BJ (cell line): ENCODE data around the gene SENP1. TPM values are rescaled to one million over a fixed set of nuclear protein-coding genes. Genes with fewer than 3 reads are reported as not detected.
A peak's percentile ranks its signal among the peaks of the same experiment; 100 is the strongest.

Experiments used
- CTCF ChIA-PET: fragments of 350-600 bp; formaldehyde crosslinking; extraction: SDS; loops from one replicate; lab custom pipeline; 2021; ENCODE audit warnings: antibody characterized with exemption, inconsistent platforms; lab: Yijun Ruan, JAX
- POLR2A ChIA-PET: fragments of 300-600 bp; sonication (Branson Sonifier 250); formaldehyde crosslinking; extraction: SDS; loops from one replicate; lab custom pipeline; 2021; ENCODE audit warnings: antibody characterized with exemption; lab: Charles Lee
- DNase-seq: peaks from one replicate; pipeline ENCODE4 v3.0.0-alpha.2; 2011; ENCODE audit warnings: low read depth
- H3K27me3 ChIP-seq: 2 replicates; pipeline ENCODE4 v1.6.0; 2011; ENCODE audit warnings: low read length; ENCODE audit not compliant: control insufficient read depth, insufficient read depth
- H3K36me3 ChIP-seq: 2 replicates; pipeline ENCODE4 v1.5.1; 2011; ENCODE audit warnings: low read length; ENCODE audit not compliant: control insufficient read depth, insufficient read depth
- H3K4me3 ChIP-seq: 2 replicates; pipeline ENCODE4 v1.5.1; 2011; ENCODE audit warnings: low read depth, mild to moderate bottlenecking, control low read depth, low read length
- polyA plus RNA-seq: library from polyadenylated mRNA; depleted of rRNA; stranded (reverse); fragments of >200 nt; gene quantifications from 2 replicates; pipeline ENCODE4 v1.2.3, GENCODE V29; 2011
- TF ChIP-seq, protein P1 (sequence below): IDR thresholded peaks from 2 replicates; pipeline ENCODE4 v1.5.1; 2011; ENCODE audit warnings: low read depth, mild to moderate bottlenecking, control low read depth, inconsistent platforms, low read length, moderate library complexity; ENCODE audit not compliant: insufficient read depth

Gene SENP1
- polyA plus RNA-seq, 1 experiment = 10.3 TPM

DNA sequence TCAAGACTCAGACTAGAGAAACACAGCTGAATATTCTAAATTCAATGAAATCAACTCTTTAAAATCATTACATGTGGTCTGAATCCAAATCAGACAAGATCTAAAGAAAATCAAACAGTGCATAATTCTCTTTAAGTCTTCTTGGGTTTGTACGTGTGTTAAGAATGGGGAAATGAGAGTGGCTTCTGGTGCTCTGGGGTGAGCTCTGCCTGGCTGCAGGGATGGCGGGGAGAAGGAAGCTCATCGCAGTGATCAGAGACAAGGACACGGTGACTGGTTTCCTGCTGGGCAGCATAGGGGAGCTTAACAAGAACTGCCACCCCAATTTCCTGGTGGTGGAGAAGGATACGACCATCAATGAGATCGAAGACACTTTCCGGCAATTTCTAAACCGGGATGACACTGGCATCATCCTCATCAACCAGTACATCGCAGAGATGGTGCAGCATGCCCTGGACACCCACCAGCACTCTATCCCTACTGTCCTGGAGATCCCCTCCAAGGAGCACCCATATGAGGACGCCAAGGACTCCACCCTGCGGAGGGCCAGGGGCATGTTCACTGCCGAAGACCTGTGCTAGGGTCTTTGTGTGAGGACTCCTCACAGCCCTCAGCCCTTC is 20.9 kb downstream of the SENP1 start:
- Histone ChIP-seq H3K27me3 (no peaks in the 10 kb centered on the region), H3K4me3 (no peak overlapping the region), H3K36me3 (peaks cover 2% of the 10 kb centered on the region)
- DNase-seq = no peak
- POLR2A ChIA-PET = no interaction called here
- CTCF ChIA-PET = interaction anchor here (1.5 to 2.4 kb wide), 3 partner anchors 80 to 122 kb away, joined by 4 to 12 read pairs (median 7); partner anchors contain the start of gene TMEM106C
- TF ChIP-seq, protein P1, sequence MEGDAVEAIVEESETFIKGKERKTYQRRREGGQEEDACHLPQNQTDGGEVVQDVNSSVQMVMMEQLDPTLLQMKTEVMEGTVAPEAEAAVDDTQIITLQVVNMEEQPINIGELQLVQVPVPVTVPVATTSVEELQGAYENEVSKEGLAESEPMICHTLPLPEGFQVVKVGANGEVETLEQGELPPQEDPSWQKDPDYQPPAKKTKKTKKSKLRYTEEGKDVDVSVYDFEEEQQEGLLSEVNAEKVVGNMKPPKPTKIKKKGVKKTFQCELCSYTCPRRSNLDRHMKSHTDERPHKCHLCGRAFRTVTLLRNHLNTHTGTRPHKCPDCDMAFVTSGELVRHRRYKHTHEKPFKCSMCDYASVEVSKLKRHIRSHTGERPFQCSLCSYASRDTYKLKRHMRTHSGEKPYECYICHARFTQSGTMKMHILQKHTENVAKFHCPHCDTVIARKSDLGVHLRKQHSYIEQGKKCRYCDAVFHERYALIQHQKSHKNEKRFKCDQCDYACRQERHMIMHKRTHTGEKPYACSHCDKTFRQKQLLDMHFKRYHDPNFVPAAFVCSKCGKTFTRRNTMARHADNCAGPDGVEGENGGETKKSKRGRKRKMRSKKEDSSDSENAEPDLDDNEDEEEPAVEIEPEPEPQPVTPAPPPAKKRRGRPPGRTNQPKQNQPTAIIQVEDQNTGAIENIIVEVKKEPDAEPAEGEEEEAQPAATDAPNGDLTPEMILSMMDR = no peak

DNA sequence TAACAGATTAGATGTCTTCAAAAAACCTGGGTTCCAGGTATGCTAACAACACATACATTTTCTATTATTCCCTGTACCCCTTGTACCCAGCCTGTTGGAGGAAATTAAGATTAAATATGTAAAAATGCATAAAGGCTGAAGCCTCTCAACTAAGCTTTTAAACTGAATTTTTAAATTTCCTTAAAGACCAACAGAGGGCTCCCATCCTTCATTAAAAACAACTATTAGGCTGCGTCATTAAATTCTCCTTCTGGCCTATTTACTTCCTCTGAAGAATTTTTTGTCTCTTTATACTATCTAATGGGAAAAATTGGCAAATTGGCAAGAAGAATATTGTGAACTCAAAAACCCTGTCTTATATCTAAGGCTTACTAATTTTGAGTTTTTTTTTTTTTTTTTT is 21.8 kb downstream of the SENP1 start:
- no peak for DNase-seq
- ChIA-PET CTCF (interaction anchor here (0.6 to 2.4 kb wide), 5 partner anchors 33 to 121 kb away, joined by 3 to 12 read pairs (median 4); partner anchors contain the start of gene TMEM106C), POLR2A (no interaction called here)
- TF ChIP-seq, protein P1 = peak; percentile 37
- H3K27me3 ChIP-seq = no peaks in the 10 kb centered on the region
- no peak overlapping the region for H3K4me3 ChIP-seq
- H3K36me3 ChIP-seq = peaks cover 2% of the 10 kb centered on the region

DNA sequence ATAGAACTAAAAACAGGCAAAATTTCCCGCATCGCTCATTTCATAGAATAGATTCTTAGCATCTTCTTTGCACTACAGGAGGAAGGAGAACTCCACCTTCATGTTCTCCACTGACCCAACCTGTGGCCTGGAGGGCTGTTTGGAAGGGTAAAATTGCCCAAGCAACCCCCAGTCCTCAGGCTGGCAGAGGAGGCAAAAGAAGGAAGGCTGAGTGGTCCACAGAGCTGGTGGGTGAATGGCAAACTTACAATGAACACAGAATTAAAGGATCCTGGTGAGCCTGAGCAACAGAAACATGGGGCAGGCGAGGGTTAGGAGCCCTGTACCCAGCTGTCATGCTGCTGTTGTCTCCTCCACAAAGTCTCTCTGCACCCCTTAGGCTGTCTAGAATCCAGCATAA is 25.1 kb downstream of the SENP1 start:
- TF ChIP-seq, protein P1 = no peak
- Histone ChIP-seq H3K36me3 (peaks cover 2% of the 10 kb centered on the region), H3K4me3 (no peak overlapping the region), H3K27me3 (no peaks in the 10 kb centered on the region)
- CTCF ChIA-PET = interaction anchor here (1.2 kb wide), 1 partner anchor 23 kb away, joined by 3 read pairs; no protein-coding TSS in a partner anchor
- DNase-seq = no peak
- POLR2A ChIA-PET = no interaction called here

DNA sequence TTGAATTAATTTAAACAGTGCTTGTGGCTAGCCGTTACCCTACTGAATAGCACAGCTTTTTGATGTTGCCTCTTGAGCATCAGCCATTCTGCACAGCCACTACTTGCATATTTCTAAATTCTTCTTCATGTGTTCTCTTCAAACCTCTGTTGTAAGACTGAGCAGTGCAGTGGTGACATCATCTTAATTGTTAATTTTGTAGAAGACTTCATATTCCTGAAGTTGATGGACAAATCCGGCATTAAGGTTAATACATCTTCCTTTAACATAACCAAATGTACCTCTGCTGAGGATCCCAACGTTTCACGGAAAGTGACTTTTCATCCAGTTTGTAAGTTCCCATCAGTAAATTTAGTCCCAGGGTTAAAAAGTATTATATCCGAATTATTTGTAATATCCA is 25.6 kb downstream of the SENP1 start:
- no peak for DNase-seq
- POLR2A ChIA-PET = no interaction called here
- Histone ChIP-seq H3K4me3 (no peak overlapping the region), H3K27me3 (no peaks in the 10 kb centered on the region), H3K36me3 (peaks cover 2% of the 10 kb centered on the region)
- CTCF ChIA-PET = interaction anchor here (1.2 kb wide), 1 partner anchor 23 kb away, joined by 3 read pairs; no protein-coding TSS in a partner anchor
- TF ChIP-seq, protein P1 = no peak

DNA sequence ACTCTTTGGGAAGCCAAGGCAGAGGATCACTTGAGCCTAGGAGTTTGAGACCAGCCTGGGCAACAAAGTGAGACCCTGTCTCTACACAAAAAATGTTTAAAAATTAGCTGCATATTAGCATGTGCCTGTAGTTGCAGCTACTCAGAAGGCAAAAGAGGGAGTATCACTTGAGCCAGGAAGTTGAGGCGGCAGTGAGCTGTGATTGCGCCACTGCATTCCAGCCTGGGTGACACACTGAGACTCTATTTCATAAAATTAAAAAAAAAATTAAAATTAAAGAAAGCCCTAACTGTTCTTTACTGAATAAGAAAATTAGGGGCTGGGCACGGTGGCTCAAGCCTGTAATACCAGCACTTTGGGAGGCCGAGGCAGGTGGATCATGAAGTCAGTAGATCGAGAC is 27.0 kb downstream of the SENP1 start:
- POLR2A ChIA-PET = no interaction called here
- no peaks in the 10 kb centered on the region for H3K36me3 ChIP-seq
- no peaks in the 10 kb centered on the region for H3K27me3 ChIP-seq
- H3K4me3 ChIP-seq = no peak overlapping the region
- CTCF ChIA-PET = interaction anchor here (0.8 to 1.8 kb wide), 3 partner anchors 9 to 116 kb away, joined by 3 to 4 read pairs (median 3); partner anchors contain the start of gene TMEM106C
- TF ChIP-seq, protein P1 = no peak
- no peak for DNase-seq
